CD4-positive, alpha-beta memory T cell (primary cell): Measurements from ENCODE around the gene CRTAC1. TPM values are rescaled to one million over a fixed set of nuclear protein-coding genes. Genes with fewer than 3 reads are reported as not detected.

Experiments
- CTCF ChIA-PET: fragments of 350-600 bp; sonication (Branson Sonifier 250); formaldehyde crosslinking; loops from one replicate; lab custom pipeline; 2021; ENCODE audit warnings: inconsistent platforms; ENCODE audit not compliant: partially characterized antibody; lab: Charles Lee
- POLR2A ChIA-PET: fragments of 350-600 bp; sonication (Branson Sonifier 250); formaldehyde crosslinking; loops from one replicate; lab custom pipeline; 2021; ENCODE audit not compliant: partially characterized antibody; lab: Charles Lee
- DNase-seq, 5 donors: peaks; one replicate each; pipeline versions ENCODE4 v3.0.0 to v3.0.0-alpha.2; 2020 to 2022; ENCODE audit warnings: mixed read lengths in 1 of 5
- H3K27ac ChIP-seq: one replicate; pipeline ENCODE4 v1.7.0; 2013; ENCODE audit warnings: low read depth, low read length
- H3K27me3 ChIP-seq: 2 replicates; pipeline ENCODE4 v1.7.0; 2013; ENCODE audit warnings: mild to moderate bottlenecking, low read length, moderate library complexity; ENCODE audit not compliant: insufficient read depth
- H3K36me3 ChIP-seq: 2 replicates; pipeline ENCODE4 v1.7.0; 2013; ENCODE audit warnings: mild to moderate bottlenecking, low read length, moderate library complexity; ENCODE audit not compliant: insufficient read depth
- H3K4me1 ChIP-seq: 2 replicates; pipeline ENCODE4 v1.7.0; 2013; ENCODE audit warnings: mild to moderate bottlenecking, low read length, moderate library complexity; ENCODE audit not compliant: insufficient read depth
- H3K4me3 ChIP-seq, 2 donors: one replicate each; pipeline ENCODE4 v1.7.0; 2013; ENCODE audit warnings: low read length in 2 of 2, mild to moderate bottlenecking in 1 of 2
- H3K9me3 ChIP-seq, 2 donors: one replicate each; pipeline ENCODE4 v1.7.0; 2013; ENCODE audit warnings: low read length in 2 of 2, control low read depth in 1 of 2; ENCODE audit not compliant: control insufficient read depth in 1 of 2
- H3K27ac Mint-ChIP-seq, 7 donors: one replicate each; pipeline ENCODE4 v1.8.0; 2020 to 2021; ENCODE audit warnings: mixed read lengths in 7 of 7, mild to moderate bottlenecking in 6 of 7, inconsistent platforms in 3 of 7, moderate library complexity in 3 of 7
- H3K27me3 Mint-ChIP-seq, 2 donors: one replicate each; pipeline ENCODE4 v1.8.0; 2020 to 2021; ENCODE audit warnings: mixed read lengths in 2 of 2
- H3K36me3 Mint-ChIP-seq, 2 donors: one replicate each; pipeline ENCODE4 v1.8.0; 2020 to 2021; ENCODE audit warnings: mixed read lengths in 2 of 2, inconsistent platforms in 1 of 2, mild to moderate bottlenecking in 1 of 2
- H3K4me1 Mint-ChIP-seq, 4 donors: one replicate each; pipeline ENCODE4 v1.8.0; 2020 to 2021; ENCODE audit warnings: mixed read lengths in 4 of 4, mild to moderate bottlenecking in 1 of 4
- H3K4me3 Mint-ChIP-seq, 8 donors: one replicate each; pipeline ENCODE4 v1.8.0; 2020 to 2021; ENCODE audit warnings: mixed read lengths in 8 of 8, mild to moderate bottlenecking in 7 of 8, moderate library complexity in 6 of 8, inconsistent platforms in 3 of 8
- H3K9me3 Mint-ChIP-seq, 8 donors: one replicate each; pipeline ENCODE4 v1.8.0; 2020 to 2021; ENCODE audit warnings: mixed read lengths in 8 of 8, mild to moderate bottlenecking in 5 of 8, inconsistent platforms in 3 of 8, moderate library complexity in 1 of 8
- intact Hi-C: fragments of 100-400 bp; cut with micrococcal nuclease; formaldehyde crosslinking; loops from one replicate; pipeline ENCODE4 v1.15.1; 2023
- polyA plus RNA-seq, 2 donors: library from polyadenylated mRNA; unstranded; fragments of 300-500 nt; fragmentation: Illumina TruSeq; gene quantifications; one replicate each; pipeline ENCODE4 v1.2.3, GENCODE V29; 2021
- total RNA-seq, 2 experiments: library from RNA; stranded (reverse); gene quantifications; one replicate each; pipeline ENCODE4 v1.2.3, GENCODE V29; 2021

The CRTAC1 gene
- total and polyA plus RNA-seq, 4 experiments from 2014 or later = not detected

DNA sequence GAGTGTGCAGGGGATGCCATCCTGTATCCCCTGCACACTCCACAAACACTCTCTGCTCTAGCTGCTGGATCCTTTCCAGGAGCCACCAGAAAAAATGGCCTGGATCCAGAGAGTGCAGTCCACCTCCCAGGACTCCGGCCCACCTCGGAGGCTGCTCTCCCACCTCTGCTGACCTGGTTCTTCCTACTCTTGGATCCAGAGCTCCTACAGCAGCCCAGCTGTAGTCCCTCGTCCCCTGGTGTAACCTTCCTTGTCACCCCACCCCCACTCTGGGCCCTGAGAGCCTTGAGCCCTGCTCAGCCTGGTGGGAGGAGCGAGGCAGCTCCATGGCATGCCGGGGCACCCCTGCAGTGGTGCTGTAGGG is 126.4 kb downstream of the CRTAC1 start:
- H3K27ac Mint-ChIP-seq = no peak overlapping the region
- no peaks in the 10 kb centered on the region for H3K36me3 Mint-ChIP-seq
- intact Hi-C loops = no loop called here
- Histone ChIP-seq H3K27me3 (no peaks in the 10 kb centered on the region), H3K4me3 (no peak overlapping the region), H3K36me3 (no peaks in the 10 kb centered on the region), H3K9me3 (no peaks in the 10 kb centered on the region), H3K4me1 (no peaks in the 10 kb centered on the region), H3K27ac (no peak overlapping the region)
- peaks cover 7 to 16% of the 10 kb centered on the region in 2 donors for H3K27me3 Mint-ChIP-seq
- POLR2A ChIA-PET = no interaction called here
- H3K9me3 Mint-ChIP-seq = no peaks in the 10 kb centered on the region
- H3K4me3 Mint-ChIP-seq = no peak overlapping the region
- no peaks in the 10 kb centered on the region for H3K4me1 Mint-ChIP-seq
- DNase-seq = no peak
- CTCF ChIA-PET = interaction anchor here (1.2 to 4.4 kb wide), 3 partner anchors 11 to 112 kb away, joined by 3 to 33 read pairs (median 4); no protein-coding TSS in a partner anchor

DNA sequence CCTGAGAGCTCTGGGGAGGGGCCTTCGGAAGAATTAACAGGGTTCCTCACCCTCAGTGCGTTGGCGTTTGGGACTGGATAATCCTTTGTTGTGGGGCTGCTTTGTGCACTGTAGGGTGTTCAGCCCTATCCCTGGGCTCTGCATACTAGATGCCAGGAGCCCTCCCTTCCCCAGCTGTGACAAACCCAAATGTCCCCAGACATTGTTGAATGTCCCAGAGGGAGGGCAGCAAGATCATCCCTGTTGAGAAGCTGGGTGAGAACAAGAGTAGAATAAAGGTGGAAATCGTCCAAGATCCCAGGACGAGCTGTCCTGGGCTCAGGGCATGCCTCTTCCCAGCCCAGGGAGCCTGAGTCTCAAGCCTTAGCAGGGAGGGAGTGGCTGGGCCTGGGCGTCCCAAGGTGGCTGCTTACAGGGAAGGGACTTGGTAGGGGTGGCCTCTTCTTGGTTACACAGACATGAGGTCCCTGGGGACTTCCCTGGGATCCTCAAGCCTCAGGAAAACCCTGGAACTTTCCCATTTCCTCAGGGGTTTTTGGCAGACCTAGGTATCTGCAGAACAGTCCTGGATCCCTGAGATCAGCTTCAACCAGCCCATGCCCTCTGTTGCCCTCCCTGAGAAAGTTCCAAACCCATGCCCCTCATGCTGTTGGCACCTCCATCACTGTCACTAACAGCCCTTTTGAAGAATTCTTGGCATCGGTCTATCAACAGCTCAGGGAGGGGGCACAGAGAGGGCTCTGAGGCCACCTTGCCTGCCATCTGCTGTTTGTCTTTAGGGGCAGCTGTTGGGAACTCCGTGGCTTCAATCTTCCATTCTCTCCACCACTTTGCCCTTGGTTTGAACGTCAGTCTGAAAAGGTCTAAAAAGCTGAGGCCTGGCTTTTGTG is 127.0 kb downstream of the CRTAC1 start:
- intact Hi-C loops = no loop called here
- CTCF ChIA-PET = interaction anchor here (1.2 to 4.4 kb wide), 4 partner anchors 8 to 111 kb away, joined by 3 to 33 read pairs (median 4); no protein-coding TSS in a partner anchor
- Histone ChIP-seq H3K9me3 (no peaks in the 10 kb centered on the region), H3K4me1 (no peaks in the 10 kb centered on the region), H3K27ac (no peak overlapping the region), H3K4me3 (no peak overlapping the region), H3K27me3 (no peaks in the 10 kb centered on the region), H3K36me3 (no peaks in the 10 kb centered on the region)
- POLR2A ChIA-PET = no interaction called here
- no peak overlapping the region for H3K4me3 Mint-ChIP-seq
- no peaks in the 10 kb centered on the region for H3K36me3 Mint-ChIP-seq
- DNase-seq = no peak
- H3K4me1 Mint-ChIP-seq = no peaks in the 10 kb centered on the region
- H3K27me3 Mint-ChIP-seq = peaks cover 7 to 16% of the 10 kb centered on the region in 2 donors
- no peaks in the 10 kb centered on the region for H3K9me3 Mint-ChIP-seq
- peak overlapping the region in 1 of 7 donors; percentile 26 for H3K27ac Mint-ChIP-seq

DNA sequence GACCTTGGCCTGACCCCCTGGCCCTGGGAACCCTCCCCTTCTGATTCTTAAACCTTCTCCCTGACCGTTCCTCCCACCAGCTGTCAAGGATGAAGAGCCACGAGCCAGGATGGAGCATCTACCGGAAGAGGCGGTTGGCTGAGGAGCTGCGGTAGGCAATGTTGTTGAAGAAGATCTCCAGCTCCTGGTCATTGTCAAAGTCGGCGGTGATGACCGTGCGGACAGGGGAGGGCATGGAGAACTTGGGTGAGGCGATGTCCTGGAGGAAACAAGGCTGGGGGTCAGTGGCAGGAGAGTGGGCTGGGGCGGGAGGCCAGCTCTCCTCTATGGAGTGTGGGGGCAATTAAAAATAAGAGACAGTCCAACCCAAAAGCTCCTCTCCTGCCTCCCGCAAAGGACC is 129.0 kb downstream of the CRTAC1 start:
- H3K4me1 Mint-ChIP-seq = no peaks in the 10 kb centered on the region
- DNase-seq = no peak
- H3K27ac Mint-ChIP-seq = no peak overlapping the region
- no peak overlapping the region for H3K4me3 ChIP-seq
- no peaks in the 10 kb centered on the region for H3K9me3 ChIP-seq
- H3K36me3 ChIP-seq = no peaks in the 10 kb centered on the region
- no peaks in the 10 kb centered on the region for H3K27me3 ChIP-seq
- H3K4me3 Mint-ChIP-seq = no peak overlapping the region
- CTCF ChIA-PET = no interaction called here
- no peak overlapping the region for H3K27ac ChIP-seq
- POLR2A ChIA-PET = no interaction called here
- no peaks in the 10 kb centered on the region for H3K4me1 ChIP-seq
- intact Hi-C loops = no loop called here
- no peaks in the 10 kb centered on the region for H3K36me3 Mint-ChIP-seq
- H3K9me3 Mint-ChIP-seq = no peaks in the 10 kb centered on the region
- peaks cover 5 to 9% of the 10 kb centered on the region in 2 donors for H3K27me3 Mint-ChIP-seq

DNA sequence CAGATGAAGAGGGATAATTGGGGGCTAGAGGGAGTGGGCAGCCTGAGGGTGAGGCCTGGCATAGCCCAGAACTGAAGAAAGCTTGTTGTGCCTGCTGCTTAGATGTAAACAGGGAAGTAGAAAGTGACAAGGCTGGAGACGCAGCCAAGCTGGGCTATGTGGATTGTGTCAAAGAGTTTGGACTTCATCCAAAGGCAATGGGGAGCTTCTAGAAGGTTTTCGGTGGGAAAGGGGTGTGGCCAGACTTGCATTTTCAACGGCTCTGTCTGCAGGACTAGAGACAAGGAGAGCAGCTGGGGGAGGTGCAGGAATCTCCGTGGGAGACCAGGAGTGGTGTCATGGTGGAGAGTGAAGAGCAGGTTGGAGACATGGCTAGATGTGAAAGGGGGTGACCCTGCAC is 132.0 kb downstream of the CRTAC1 start:
- H3K9me3 ChIP-seq = no peaks in the 10 kb centered on the region
- ChIA-PET POLR2A (no interaction called here), CTCF (interaction anchor here (1.0 kb wide), 2 partner anchors 11 to 17 kb away, joined by 3 to 4 read pairs; no protein-coding TSS in a partner anchor)
- intact Hi-C loops = no loop called here
- DNase-seq = no peak
- no peaks in the 10 kb centered on the region for H3K27me3 ChIP-seq
- no peaks in the 10 kb centered on the region for H3K36me3 ChIP-seq
- H3K4me1 ChIP-seq = no peaks in the 10 kb centered on the region
- peaks cover 0 to 6% of the 10 kb centered on the region in 2 donors for H3K27me3 Mint-ChIP-seq
- no peak overlapping the region for H3K27ac Mint-ChIP-seq
- H3K4me3 ChIP-seq = no peak overlapping the region
- no peaks in the 10 kb centered on the region for H3K36me3 Mint-ChIP-seq
- no peaks in the 10 kb centered on the region for H3K4me1 Mint-ChIP-seq
- H3K9me3 Mint-ChIP-seq = no peaks in the 10 kb centered on the region
- no peak overlapping the region for H3K4me3 Mint-ChIP-seq
- H3K27ac ChIP-seq = no peak overlapping the region

DNA sequence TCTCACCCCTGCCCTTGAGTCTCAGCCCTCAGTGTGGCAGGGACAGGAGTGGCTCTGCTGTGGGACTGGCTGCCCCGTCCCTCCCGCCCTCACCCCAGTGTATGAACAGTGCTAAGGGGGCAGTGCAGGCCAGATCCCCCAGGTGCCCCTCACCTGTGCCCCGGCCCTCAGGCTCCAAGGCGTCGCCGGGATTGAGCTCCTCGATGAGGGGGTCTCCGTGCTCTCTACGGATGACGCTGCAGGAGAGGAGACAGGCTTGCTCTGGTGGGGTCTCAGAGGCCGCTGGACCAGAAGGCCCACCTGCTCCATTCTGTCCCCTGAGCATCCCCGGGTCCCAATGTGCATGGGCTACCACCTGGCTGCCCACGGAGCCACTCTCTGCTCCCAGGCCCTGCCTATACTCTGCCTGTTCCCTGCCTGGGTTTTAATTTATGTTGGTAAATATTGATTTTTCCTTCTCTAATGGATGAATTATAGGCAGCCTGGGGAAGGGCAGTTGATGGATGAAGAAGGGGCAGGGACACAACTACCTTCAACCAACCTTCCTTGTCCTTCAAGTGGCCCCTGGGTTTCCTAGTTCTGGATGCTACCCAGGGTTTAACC is 133.6 kb downstream of the CRTAC1 start:
- no peak overlapping the region for H3K4me3 ChIP-seq
- no peaks in the 10 kb centered on the region for H3K4me1 Mint-ChIP-seq
- ChIA-PET CTCF (no interaction called here), POLR2A (no interaction called here)
- no peaks in the 10 kb centered on the region for H3K36me3 ChIP-seq
- no peaks in the 10 kb centered on the region for H3K9me3 Mint-ChIP-seq
- no peaks in the 10 kb centered on the region for H3K27me3 ChIP-seq
- H3K9me3 ChIP-seq = no peaks in the 10 kb centered on the region
- H3K27ac ChIP-seq = no peak overlapping the region
- no peak for DNase-seq
- no peak overlapping the region for H3K27ac Mint-ChIP-seq
- no peak overlapping the region for H3K4me3 Mint-ChIP-seq
- no peaks in the 10 kb centered on the region for H3K36me3 Mint-ChIP-seq
- no peaks in the 10 kb centered on the region for H3K4me1 ChIP-seq
- intact Hi-C loops = no loop called here
- peaks cover 0 to 3% of the 10 kb centered on the region in 2 donors for H3K27me3 Mint-ChIP-seq

DNA sequence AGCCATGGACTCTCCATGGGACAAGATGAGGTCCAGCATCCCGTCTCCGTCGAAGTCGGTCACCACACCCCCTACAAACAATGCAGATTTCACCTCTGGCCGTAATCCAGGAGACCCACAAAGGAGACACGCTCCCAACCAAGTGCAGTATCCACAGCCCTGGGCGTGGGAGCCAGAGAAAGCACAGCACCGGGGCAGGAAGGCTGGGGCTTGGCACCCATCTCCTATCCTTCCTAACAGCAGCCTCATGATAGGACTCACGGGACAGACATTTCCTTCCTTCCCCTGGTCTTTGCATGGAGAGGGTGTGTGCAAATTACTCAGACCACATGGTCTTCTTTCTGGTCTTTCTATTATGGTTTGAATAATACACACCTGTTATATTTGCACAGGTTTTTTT is 134.5 kb downstream of the CRTAC1 start:
- intact Hi-C loops = no loop called here
- H3K4me1 ChIP-seq = no peaks in the 10 kb centered on the region
- no peak overlapping the region for H3K4me3 ChIP-seq
- Mint-ChIP-seq H3K27me3 (peaks cover 3 to 4% of the 10 kb centered on the region in 2 donors), H3K4me1 (no peaks in the 10 kb centered on the region), H3K36me3 (no peaks in the 10 kb centered on the region), H3K27ac (no peak overlapping the region), H3K4me3 (no peak overlapping the region), H3K9me3 (no peaks in the 10 kb centered on the region)
- H3K27ac ChIP-seq = no peak overlapping the region
- H3K27me3 ChIP-seq = no peaks in the 10 kb centered on the region
- H3K36me3 ChIP-seq = no peaks in the 10 kb centered on the region
- no peak for DNase-seq
- ChIA-PET POLR2A (no interaction called here), CTCF (no interaction called here)
- H3K9me3 ChIP-seq = no peaks in the 10 kb centered on the region

DNA sequence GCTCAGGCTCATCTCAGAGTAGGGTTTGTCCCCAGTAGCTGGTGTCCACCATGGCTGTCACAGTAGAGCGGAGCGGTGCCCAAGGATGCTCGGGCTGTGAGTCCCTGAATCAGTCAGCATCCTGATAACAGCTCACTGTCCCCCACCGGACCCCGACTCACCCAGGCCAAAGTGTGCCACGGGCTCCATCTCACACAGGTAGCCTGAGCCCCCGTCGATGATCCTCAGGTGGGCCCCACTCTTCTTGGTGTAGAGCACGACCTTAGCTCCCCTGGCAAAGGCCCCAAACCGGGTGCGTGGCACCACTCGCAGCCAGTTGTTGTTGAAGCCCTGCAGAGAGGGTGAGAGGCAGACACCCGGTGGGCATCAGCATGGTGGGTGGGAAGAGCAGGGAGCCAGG is 135.3 kb downstream of the CRTAC1 start:
- Mint-ChIP-seq H3K9me3 (no peaks in the 10 kb centered on the region), H3K4me1 (no peaks in the 10 kb centered on the region), H3K27me3 (peaks cover 3 to 4% of the 10 kb centered on the region in 2 donors), H3K4me3 (no peak overlapping the region), H3K36me3 (no peaks in the 10 kb centered on the region), H3K27ac (no peak overlapping the region)
- H3K36me3 ChIP-seq = no peaks in the 10 kb centered on the region
- H3K27me3 ChIP-seq = no peaks in the 10 kb centered on the region
- intact Hi-C loops = no loop called here
- H3K27ac ChIP-seq = no peak overlapping the region
- no peaks in the 10 kb centered on the region for H3K4me1 ChIP-seq
- CTCF ChIA-PET = no interaction called here
- DNase-seq = no peak
- no peak overlapping the region for H3K4me3 ChIP-seq
- no peaks in the 10 kb centered on the region for H3K9me3 ChIP-seq
- POLR2A ChIA-PET = no interaction called here
